ENCODE data around the gene PARP12. TPM values are rescaled to one million over a fixed set of nuclear protein-coding genes. Genes with fewer than 3 reads are reported as not detected.

The PARP12 gene
- polyA plus RNA-seq, 1 donor (not counting 4 experiments of a cell fraction or from before 2014, with no cell fraction given) = 66.0 TPM

GRCh38 chr7:140024585-140024984, 38.2 kb downstream of the PARP12 start:
- no peaks in the 10 kb centered on the region for H3K27me3 ChIP-seq (ENCODE audit: control insufficient read depth, extremely low read depth, insufficient read depth, low read length)
- H3K9me1 ChIP-seq (ENCODE audit: control insufficient read depth, extremely low read depth, insufficient read depth, low read length) = no peaks in the 10 kb centered on the region
- FAIRE-seq (no peak), DNase-seq (ENCODE audit: low read depth, low spot score) (no peak)
- no peaks in the 10 kb centered on the region for H3K4me1 ChIP-seq (ENCODE audit: control insufficient read depth, extremely low read depth, insufficient read depth, low read length)
- H3K9ac ChIP-seq (ENCODE audit: control insufficient read depth, extremely low read depth, insufficient read depth, low read length) = no peak overlapping the region
- TF ChIP-seq EZH2 (IDR thresholded peaks at IDR 0.05; ENCODE audit: low read length) (no peak), CTCF (optimal IDR thresholded peaks at IDR 0.05 in 1 of 3, IDR thresholded peaks at IDR 0.05 in 1 of 3, conservative IDR thresholded peaks at IDR 0.05 in 1 of 3; ENCODE audit: extremely low read depth in 1 of 3, insufficient read depth in 2 of 3, low read length in 3 of 3) (no peak)
- dilution Hi-C loops (cut with MboI; ENCODE audit: extremely low pct_ligation_motif_present, low sequenced_read_pairs) = loop anchor here (25.0 kb wide), 1 partner anchor 412 kb away; no protein-coding TSS in a partner anchor
- H3K4me2 ChIP-seq (ENCODE audit: control insufficient read depth, extremely low read depth, insufficient read depth, low read depth, low read length) = no peak overlapping the region
- no peaks in the 10 kb centered on the region for H4K20me1 ChIP-seq (ENCODE audit: control insufficient read depth, extremely low read depth, insufficient read depth, low read length)
- no peaks in the 10 kb centered on the region for H3K9me3 ChIP-seq (ENCODE audit: control insufficient read depth, low read depth, low read length)
- no peak overlapping the region for H2AFZ ChIP-seq (ENCODE audit: control insufficient read depth, low read length)
- H3K27ac ChIP-seq (ENCODE audit: control insufficient read depth, insufficient read depth, low read length) = no peak overlapping the region
- no peak overlapping the region for H3K4me3 ChIP-seq (ENCODE audit: control insufficient read depth in 2 of 3, extremely low read depth in 1 of 3, insufficient read depth in 2 of 3, low read depth in 1 of 3, low read length in 3 of 3)
- no peaks in the 10 kb centered on the region for H3K79me2 ChIP-seq (ENCODE audit: control insufficient read depth, insufficient read depth, low read length)
- peaks cover 18 to 21% of the 10 kb centered on the region in 2 experiments for H3K36me3 ChIP-seq (ENCODE audit: control insufficient read depth in 2 of 2, extremely low read depth in 1 of 2, insufficient read depth in 2 of 2, low read length in 2 of 2)

GRCh38 chr7:140023728-140024127, 39.0 kb downstream of the PARP12 start:
- H3K9me3 ChIP-seq (ENCODE audit: control insufficient read depth, low read depth, low read length) = no peaks in the 10 kb centered on the region
- H3K36me3 ChIP-seq (ENCODE audit: control insufficient read depth in 2 of 2, extremely low read depth in 1 of 2, insufficient read depth in 2 of 2, low read length in 2 of 2) = peaks cover 18 to 21% of the 10 kb centered on the region in 2 experiments
- no peaks in the 10 kb centered on the region for H3K79me2 ChIP-seq (ENCODE audit: control insufficient read depth, insufficient read depth, low read length)
- no peak overlapping the region for H3K9ac ChIP-seq (ENCODE audit: control insufficient read depth, extremely low read depth, insufficient read depth, low read length)
- H3K27me3 ChIP-seq (ENCODE audit: control insufficient read depth, extremely low read depth, insufficient read depth, low read length) = no peaks in the 10 kb centered on the region
- no peaks in the 10 kb centered on the region for H3K4me1 ChIP-seq (ENCODE audit: control insufficient read depth, extremely low read depth, insufficient read depth, low read length)
- H2AFZ ChIP-seq (ENCODE audit: control insufficient read depth, low read length) = no peak overlapping the region
- TF ChIP-seq EZH2 (IDR thresholded peaks at IDR 0.05; ENCODE audit: low read length) (no peak), CTCF (optimal IDR thresholded peaks at IDR 0.05 in 1 of 3, IDR thresholded peaks at IDR 0.05 in 1 of 3, conservative IDR thresholded peaks at IDR 0.05 in 1 of 3; ENCODE audit: extremely low read depth in 1 of 3, insufficient read depth in 2 of 3, low read length in 3 of 3) (no peak)
- no peaks in the 10 kb centered on the region for H4K20me1 ChIP-seq (ENCODE audit: control insufficient read depth, extremely low read depth, insufficient read depth, low read length)
- no peaks in the 10 kb centered on the region for H3K9me1 ChIP-seq (ENCODE audit: control insufficient read depth, extremely low read depth, insufficient read depth, low read length)
- dilution Hi-C loops (cut with MboI; ENCODE audit: extremely low pct_ligation_motif_present, low sequenced_read_pairs) = loop anchor here (25.0 kb wide), 1 partner anchor 411 kb away; no protein-coding TSS in a partner anchor
- H3K4me3 ChIP-seq (ENCODE audit: control insufficient read depth in 2 of 3, extremely low read depth in 1 of 3, insufficient read depth in 2 of 3, low read depth in 1 of 3, low read length in 3 of 3) = no peak overlapping the region
- no peak for DNase-seq (ENCODE audit: low read depth, low spot score)
- no peak for FAIRE-seq
- H3K27ac ChIP-seq (ENCODE audit: control insufficient read depth, insufficient read depth, low read length) = no peak overlapping the region
- H3K4me2 ChIP-seq (ENCODE audit: control insufficient read depth, extremely low read depth, insufficient read depth, low read depth, low read length) = no peak overlapping the region

All from keratinocyte (primary cell).